Stimulated activated effector memory CD8-positive, alpha-beta T cell treated with anti-CD3 and anti-CD28 coated beads, Interleukin-12 subunit alpha, Interleukin-12 subunit beta, amount 100 ng/mL, for 72 hours (primary cell): ENCODE measurements around the gene LAD1.

ENCODE experiments used
- ATAC-seq: fragments of 150-1000 bp; cut with Tn5 transposase; 2 replicates; pipeline ENCODE4 v1.10.0; 2021
- DNase-seq, 2 donors: peaks; one replicate each; pipeline ENCODE4 v3.0.0; 2021 to 2022; ENCODE audit warnings: low spot score in 2 of 2
- H3K27ac Mint-ChIP-seq: one replicate; pipeline ENCODE4 v1.8.0; 2022; ENCODE audit warnings: mild to moderate bottlenecking, mixed read lengths
- H3K36me3 Mint-ChIP-seq: one replicate; pipeline ENCODE4 v1.8.0; 2022; ENCODE audit warnings: mild to moderate bottlenecking, mixed read lengths
- H3K4me1 Mint-ChIP-seq: one replicate; pipeline ENCODE4 v1.8.0; 2022; ENCODE audit warnings: mixed read lengths
- H3K4me3 Mint-ChIP-seq: one replicate; pipeline ENCODE4 v1.8.0; 2022; ENCODE audit warnings: mild to moderate bottlenecking, mixed read lengths
- H3K9me3 Mint-ChIP-seq: one replicate; pipeline ENCODE4 v1.8.0; 2022; ENCODE audit warnings: mixed read lengths

LAD1 gene

GRCh38 chr1:201399018-201399351, at the start of gene LAD1:
LAD1 (minus strand) TSS chr1:201399324; CDS start chr1:201399306, 18 bp downstream.
- ATAC-seq = no peak

GRCh38 chr1:201447903-201448871, 49.1 kb upstream of the LAD1 start:
- ATAC-seq (peak; percentile 91), DNase-seq (peak; percentile 23 to 60)
- Mint-ChIP-seq H3K27ac (no peak overlapping the region), H3K4me3 (no peak overlapping the region), H3K9me3 (no peaks in the 10 kb centered on the region), H3K4me1 (peaks cover 10% of the 10 kb centered on the region), H3K36me3 (no peaks in the 10 kb centered on the region)

More at GRCh38 chr1:201399018-201399351, at the start of gene LAD1:
- no peaks in the 10 kb centered on the region for H3K9me3 Mint-ChIP-seq
- H3K4me1 Mint-ChIP-seq = no peaks in the 10 kb centered on the region
- no peak within 1 kb of the TSS for H3K27ac Mint-ChIP-seq
- no peak for DNase-seq
- H3K4me3 Mint-ChIP-seq = no peak within 1 kb of the TSS
- H3K36me3 Mint-ChIP-seq = no peaks in the 10 kb centered on the region

- no peak for ATAC-seq
These were observed 46.2 kb upstream of the LAD1 start for GRCh38 chr1:201445310-201445709.

GRCh38 chr1:201444792-201445191, 45.7 kb upstream of the LAD1 start:
- DNase-seq = no peak
- no peaks in the 10 kb centered on the region for H3K36me3 Mint-ChIP-seq
- peaks cover 6% of the 10 kb centered on the region for H3K4me1 Mint-ChIP-seq
- H3K9me3 Mint-ChIP-seq = no peaks in the 10 kb centered on the region
- ATAC-seq = peak; percentile 25
- H3K27ac Mint-ChIP-seq = no peak overlapping the region
- H3K4me3 Mint-ChIP-seq = no peak overlapping the region

More at GRCh38 chr1:201445310-201445709, 46.2 kb upstream of the LAD1 start:
- Mint-ChIP-seq H3K9me3 (no peaks in the 10 kb centered on the region), H3K4me3 (no peak overlapping the region), H3K36me3 (no peaks in the 10 kb centered on the region), H3K27ac (no peak overlapping the region), H3K4me1 (peaks cover 6% of the 10 kb centered on the region)
- DNase-seq = no peak

- DNase-seq (no peak), ATAC-seq (no peak)
- Mint-ChIP-seq H3K36me3 (no peaks in the 10 kb centered on the region), H3K4me1 (peaks cover 6% of the 10 kb centered on the region), H3K9me3 (no peaks in the 10 kb centered on the region), H3K4me3 (no peak overlapping the region), H3K27ac (no peak overlapping the region)
These were observed 44.6 kb upstream of the LAD1 start for GRCh38 chr1:201443747-201444146.

- H3K4me1 Mint-ChIP-seq = peaks cover 11% of the 10 kb centered on the region
- H3K9me3 Mint-ChIP-seq = no peaks in the 10 kb centered on the region
- H3K4me3 Mint-ChIP-seq = no peak overlapping the region
- DNase-seq (no peak), ATAC-seq (no peak)
- H3K36me3 Mint-ChIP-seq = no peaks in the 10 kb centered on the region
- H3K27ac Mint-ChIP-seq = no peak overlapping the region
These were observed 37.8 kb upstream of the LAD1 start for GRCh38 chr1:201436969-201437368.

- DNase-seq (no peak), ATAC-seq (peak; percentile 21)
- no peak overlapping the region for H3K4me3 Mint-ChIP-seq
- H3K27ac Mint-ChIP-seq = no peak overlapping the region
- no peaks in the 10 kb centered on the region for H3K9me3 Mint-ChIP-seq
- peaks cover 11% of the 10 kb centered on the region for H3K4me1 Mint-ChIP-seq
- H3K36me3 Mint-ChIP-seq = no peaks in the 10 kb centered on the region
These were observed 37.3 kb upstream of the LAD1 start for GRCh38 chr1:201436393-201436792.

- Mint-ChIP-seq H3K4me3 (no peak overlapping the region), H3K36me3 (no peaks in the 10 kb centered on the region), H3K4me1 (peaks cover 11% of the 10 kb centered on the region), H3K27ac (no peak overlapping the region), H3K9me3 (no peaks in the 10 kb centered on the region)
- no peak for ATAC-seq
- DNase-seq = no peak
These were observed 35.1 kb upstream of the LAD1 start for GRCh38 chr1:201434266-201434665.

GRCh38 chr1:201433609-201434008, 34.5 kb upstream of the LAD1 start:
- H3K36me3 Mint-ChIP-seq = no peaks in the 10 kb centered on the region
- no peak overlapping the region for H3K27ac Mint-ChIP-seq
- DNase-seq (no peak), ATAC-seq (no peak)
- no peak overlapping the region for H3K4me3 Mint-ChIP-seq
- H3K9me3 Mint-ChIP-seq = no peaks in the 10 kb centered on the region
- peaks cover 11% of the 10 kb centered on the region for H3K4me1 Mint-ChIP-seq

- ATAC-seq (no peak), DNase-seq (no peak)
- Mint-ChIP-seq H3K4me3 (no peak overlapping the region), H3K9me3 (no peaks in the 10 kb centered on the region), H3K27ac (no peak overlapping the region), H3K36me3 (no peaks in the 10 kb centered on the region), H3K4me1 (peaks cover 4% of the 10 kb centered on the region)
These were observed 31.7 kb upstream of the LAD1 start for GRCh38 chr1:201430776-201431175.

GRCh38 chr1:201429736-201430501, 30.8 kb upstream of the LAD1 start:
- Mint-ChIP-seq H3K9me3 (no peaks in the 10 kb centered on the region), H3K4me1 (no peaks in the 10 kb centered on the region), H3K27ac (no peak overlapping the region), H3K36me3 (no peaks in the 10 kb centered on the region), H3K4me3 (no peak overlapping the region)
- ATAC-seq (no peak), DNase-seq (no peak)

GRCh38 chr1:201427963-201428362, 28.8 kb upstream of the LAD1 start:
- no peaks in the 10 kb centered on the region for H3K36me3 Mint-ChIP-seq
- H3K4me1 Mint-ChIP-seq = no peaks in the 10 kb centered on the region
- ATAC-seq (no peak), DNase-seq (no peak)
- H3K9me3 Mint-ChIP-seq = no peaks in the 10 kb centered on the region
- no peak overlapping the region for H3K27ac Mint-ChIP-seq
- H3K4me3 Mint-ChIP-seq = no peak overlapping the region

- DNase-seq = no peak
- Mint-ChIP-seq H3K36me3 (no peaks in the 10 kb centered on the region), H3K4me3 (no peak overlapping the region), H3K4me1 (no peaks in the 10 kb centered on the region), H3K27ac (no peak overlapping the region), H3K9me3 (no peaks in the 10 kb centered on the region)
- ATAC-seq = peak; percentile 19
These were observed 27.6 kb upstream of the LAD1 start for GRCh38 chr1:201426479-201427310.

- ATAC-seq = no peak
- DNase-seq = no peak
- no peaks in the 10 kb centered on the region for H3K4me1 Mint-ChIP-seq
- H3K4me3 Mint-ChIP-seq = no peak overlapping the region
- H3K36me3 Mint-ChIP-seq = no peaks in the 10 kb centered on the region
- no peak overlapping the region for H3K27ac Mint-ChIP-seq
- no peaks in the 10 kb centered on the region for H3K9me3 Mint-ChIP-seq
These were observed 25.0 kb upstream of the LAD1 start for GRCh38 chr1:201424146-201424545.

GRCh38 chr1:201423655-201424054, 24.5 kb upstream of the LAD1 start:
- Mint-ChIP-seq H3K27ac (no peak overlapping the region), H3K36me3 (no peaks in the 10 kb centered on the region), H3K4me1 (no peaks in the 10 kb centered on the region)

More at GRCh38 chr1:201423655-201424054, 24.5 kb upstream of the LAD1 start:
- Mint-ChIP-seq H3K9me3 (no peaks in the 10 kb centered on the region), H3K4me3 (no peak overlapping the region)
- ATAC-seq (no peak), DNase-seq (no peak)
